WTC11 (cell line): ENCODE results near the gene WDR82. TPM values are rescaled to one million over a fixed set of nuclear protein-coding genes. Genes with fewer than 3 reads are reported as not detected.

ENCODE experiments used
- ATAC-seq: fragments of 200-7000 bp; cut with Tn5 transposase; 2 replicates; pipeline ENCODE4 v1.10.0; 2021; ENCODE audit warnings: mild to moderate bottlenecking, moderate library complexity
- CTCF ChIA-PET: fragments of 300-600 bp; sonication (Branson Sonifier 250); formaldehyde crosslinking; loops from one replicate; lab custom pipeline; 2021; ENCODE audit warnings: antibody characterized with exemption; lab: Charles Lee
- POLR2A ChIA-PET: fragments of 350-600 bp; sonication (Branson Sonifier 250); formaldehyde crosslinking; loops from one replicate; lab custom pipeline; 2021; ENCODE audit warnings: antibody characterized with exemption; lab: Charles Lee
- DNase-seq: peaks from one replicate; pipeline ENCODE4 v3.0.0; 2021; ENCODE audit warnings: low spot score
- H3K27ac Mint-ChIP-seq: 2 replicates; pipeline ENCODE4 v1.8.0; 2021; ENCODE audit warnings: mixed read lengths
- H3K27me3 Mint-ChIP-seq: 2 replicates; pipeline ENCODE4 v1.8.0; 2021; ENCODE audit warnings: low read depth, mild to moderate bottlenecking, moderate library complexity, mixed read lengths
- H3K36me3 Mint-ChIP-seq: 2 replicates; pipeline ENCODE4 v1.8.0; 2021; ENCODE audit warnings: mixed read lengths
- H3K4me1 Mint-ChIP-seq: 2 replicates; pipeline ENCODE4 v1.8.0; 2022; ENCODE audit warnings: mixed read lengths
- H3K4me3 Mint-ChIP-seq: 2 replicates; pipeline ENCODE4 v1.8.0; 2021; ENCODE audit warnings: mild to moderate bottlenecking, moderate library complexity, mixed read lengths
- H3K9me3 Mint-ChIP-seq: 2 replicates; pipeline ENCODE4 v1.8.0; 2021; ENCODE audit warnings: mixed read lengths
- CREB1 ChIP-seq: sonication (generic); formaldehyde crosslinking; IDR thresholded peaks from 2 replicates; pipeline ENCODE4 v1.8.0; 2023; ENCODE audit warnings: mild to moderate bottlenecking, missing genetic modification reagents
- NFATC4 ChIP-seq: fragments of 250-450 bp; sonication (Bioruptor Pico); IDR thresholded peaks from 2 replicates; pipeline ENCODE4 v1.9.0; 2021; ENCODE audit warnings: mild to moderate bottlenecking
- NR1H2 ChIP-seq: sonication (generic); formaldehyde crosslinking; IDR thresholded peaks from 2 replicates; pipeline ENCODE4 v1.9.0; 2021; ENCODE audit warnings: mild to moderate bottlenecking, moderate library complexity, missing genetic modification reagents
- OVOL2 ChIP-seq: fragments of 250-450 bp; sonication (Bioruptor Pico); IDR thresholded peaks from 2 replicates; pipeline ENCODE4 v1.9.0; 2021; ENCODE audit warnings: mild to moderate bottlenecking, borderline replicate concordance
- TCF7 ChIP-seq: sonication (generic); formaldehyde crosslinking; IDR thresholded peaks from 2 replicates; pipeline ENCODE4 v1.8.0; 2022; ENCODE audit warnings: mild to moderate bottlenecking, low read depth, missing genetic modification reagents, moderate library complexity
- TEAD4 ChIP-seq: sonication (generic); formaldehyde crosslinking; IDR thresholded peaks from 2 replicates; pipeline ENCODE4 v1.8.0; 2022; ENCODE audit warnings: mild to moderate bottlenecking, missing genetic modification reagents
- ZNF138 ChIP-seq: sonication (generic); formaldehyde crosslinking; conservative IDR thresholded peaks from 2 replicates; pipeline ENCODE4 v1.8.1; 2022; ENCODE audit warnings: mild to moderate bottlenecking, moderate library complexity, missing genetic modification reagents
- ZNF423 ChIP-seq: fragments of 250-450 bp; sonication (Bioruptor Pico); IDR thresholded peaks from 2 replicates; pipeline ENCODE4 v2.1.2; 2022; ENCODE audit warnings: mild to moderate bottlenecking, moderate library complexity
- total RNA-seq: library from RNA; stranded (reverse); gene quantifications from 3 replicates; pipeline ENCODE4 v1.2.3, GENCODE V29; 2021
- TF ChIP-seq, protein P1 (sequence below): fragments of 250-450 bp; sonication (Bioruptor Pico); IDR thresholded peaks from 2 replicates; pipeline ENCODE4 v1.9.0; 2021; ENCODE audit warnings: moderate library complexity, mild to moderate bottlenecking, inconsistent platforms, borderline replicate concordance
- TF ChIP-seq, protein P2 (sequence below): sonication (generic); formaldehyde crosslinking; IDR thresholded peaks from 2 replicates; pipeline ENCODE4 v1.8.1; 2023; ENCODE audit warnings: mild to moderate bottlenecking, missing genetic modification reagents
- TF ChIP-seq, protein P3 (sequence below): sonication (generic); formaldehyde crosslinking; IDR thresholded peaks from 2 replicates; pipeline ENCODE4 v1.8.1; 2022; ENCODE audit warnings: missing genetic modification reagents, borderline replicate concordance
- TF ChIP-seq, protein P4 (sequence below): fragments of 250-450 bp; sonication (Bioruptor Pico); IDR thresholded peaks from 2 replicates; pipeline ENCODE4 v1.9.0; 2021; ENCODE audit warnings: mild to moderate bottlenecking
- TF ChIP-seq, protein P5 (sequence below): sonication (generic); formaldehyde crosslinking; IDR thresholded peaks from 2 replicates; pipeline ENCODE4 v1.8.1; 2022; ENCODE audit warnings: low read depth, missing genetic modification reagents, borderline replicate concordance
- TF ChIP-seq, protein P6 (sequence below): fragments of 250-450 bp; sonication (Bioruptor Pico); IDR thresholded peaks from 2 replicates; pipeline ENCODE4 v1.9.0; 2021; ENCODE audit warnings: mild to moderate bottlenecking
- TF ChIP-seq, protein P7 (sequence below): sonication (generic); formaldehyde crosslinking; IDR thresholded peaks from 2 replicates; pipeline ENCODE4 v1.8.0; 2022; ENCODE audit warnings: missing genetic modification reagents

The WDR82 gene
- total RNA-seq, 1 experiment from 2014 or later = 69.7 TPM

DNA sequence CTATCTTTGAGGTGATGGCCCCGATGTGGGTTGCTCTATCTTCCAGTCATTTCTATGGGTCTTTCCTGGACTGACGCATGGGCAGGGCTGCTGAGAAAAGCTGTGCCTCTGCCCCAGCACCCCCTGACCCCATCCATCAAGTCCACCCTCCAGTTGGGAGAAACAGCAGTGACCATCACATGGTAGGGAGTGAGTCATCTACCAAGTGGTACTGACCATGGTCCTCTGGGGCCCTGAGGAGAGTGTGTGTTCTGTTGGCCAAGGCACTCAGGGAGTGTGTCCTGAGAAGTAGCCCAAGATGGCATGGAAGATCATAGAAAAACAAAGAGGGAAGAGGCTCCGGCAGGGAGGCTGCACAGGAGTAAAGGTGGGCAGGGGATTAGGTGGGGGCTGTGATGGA is 36.0 kb upstream of the WDR82 start (continued):
- TF ChIP-seq, protein P1, sequence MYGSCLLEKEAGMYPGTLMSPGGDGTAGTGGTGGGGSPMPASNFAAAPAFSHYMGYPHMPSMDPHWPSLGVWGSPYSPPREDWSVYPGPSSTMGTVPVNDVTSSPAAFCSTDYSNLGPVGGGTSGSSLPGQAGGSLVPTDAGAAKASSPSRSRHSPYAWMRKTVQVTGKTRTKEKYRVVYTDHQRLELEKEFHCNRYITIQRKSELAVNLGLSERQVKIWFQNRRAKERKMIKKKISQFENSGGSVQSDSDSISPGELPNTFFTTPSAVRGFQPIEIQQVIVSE (CRISPR knock-in tag) = no peak

DNA sequence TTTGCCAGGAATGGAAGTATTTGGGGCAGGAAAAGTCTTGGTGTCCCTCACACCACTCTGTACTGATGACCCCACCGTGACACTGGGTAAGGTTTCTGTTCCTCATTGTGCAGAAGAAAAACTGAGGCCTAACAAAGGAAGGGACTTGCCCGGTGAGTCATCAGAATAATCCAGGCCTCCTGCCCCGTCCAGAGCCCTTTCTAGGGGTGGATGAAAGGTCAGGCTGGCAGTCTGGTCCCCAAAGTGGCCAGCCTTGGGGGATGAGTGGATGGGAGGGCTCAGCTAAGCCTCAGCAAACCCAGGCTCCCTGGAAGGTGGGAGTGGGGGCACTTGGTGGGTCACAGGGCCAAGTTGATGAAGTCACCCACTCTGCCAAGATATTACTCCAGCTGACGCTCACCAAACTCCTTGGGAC is 35.3 kb upstream of the WDR82 start:
- no peak for DNase-seq
- H3K27me3 Mint-ChIP-seq = peaks cover 17% of the 10 kb centered on the region
- no peaks in the 10 kb centered on the region for H3K36me3 Mint-ChIP-seq
- TF ChIP-seq ZNF423 (CRISPR knock-in tag) = no peak
- TF ChIP-seq, protein P2, sequence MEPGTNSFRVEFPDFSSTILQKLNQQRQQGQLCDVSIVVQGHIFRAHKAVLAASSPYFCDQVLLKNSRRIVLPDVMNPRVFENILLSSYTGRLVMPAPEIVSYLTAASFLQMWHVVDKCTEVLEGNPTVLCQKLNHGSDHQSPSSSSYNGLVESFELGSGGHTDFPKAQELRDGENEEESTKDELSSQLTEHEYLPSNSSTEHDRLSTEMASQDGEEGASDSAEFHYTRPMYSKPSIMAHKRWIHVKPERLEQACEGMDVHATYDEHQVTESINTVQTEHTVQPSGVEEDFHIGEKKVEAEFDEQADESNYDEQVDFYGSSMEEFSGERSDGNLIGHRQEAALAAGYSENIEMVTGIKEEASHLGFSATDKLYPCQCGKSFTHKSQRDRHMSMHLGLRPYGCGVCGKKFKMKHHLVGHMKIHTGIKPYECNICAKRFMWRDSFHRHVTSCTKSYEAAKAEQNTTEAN (CRISPR knock-in tag) = no peak
- TF ChIP-seq, protein P3, sequence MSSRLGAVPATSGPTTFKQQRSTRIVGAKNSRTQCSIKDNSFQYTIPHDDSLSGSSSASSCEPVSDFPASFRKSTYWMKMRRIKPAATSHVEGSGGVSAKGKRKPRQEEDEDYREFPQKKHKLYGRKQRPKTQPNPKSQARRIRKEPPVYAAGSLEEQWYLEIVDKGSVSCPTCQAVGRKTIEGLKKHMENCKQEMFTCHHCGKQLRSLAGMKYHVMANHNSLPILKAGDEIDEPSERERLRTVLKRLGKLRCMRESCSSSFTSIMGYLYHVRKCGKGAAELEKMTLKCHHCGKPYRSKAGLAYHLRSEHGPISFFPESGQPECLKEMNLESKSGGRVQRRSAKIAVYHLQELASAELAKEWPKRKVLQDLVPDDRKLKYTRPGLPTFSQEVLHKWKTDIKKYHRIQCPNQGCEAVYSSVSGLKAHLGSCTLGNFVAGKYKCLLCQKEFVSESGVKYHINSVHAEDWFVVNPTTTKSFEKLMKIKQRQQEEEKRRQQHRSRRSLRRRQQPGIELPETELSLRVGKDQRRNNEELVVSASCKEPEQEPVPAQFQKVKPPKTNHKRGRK (CRISPR knock-in tag) = no peak
- TF ChIP-seq CREB1 = no peak
- TF ChIP-seq, protein P4, sequence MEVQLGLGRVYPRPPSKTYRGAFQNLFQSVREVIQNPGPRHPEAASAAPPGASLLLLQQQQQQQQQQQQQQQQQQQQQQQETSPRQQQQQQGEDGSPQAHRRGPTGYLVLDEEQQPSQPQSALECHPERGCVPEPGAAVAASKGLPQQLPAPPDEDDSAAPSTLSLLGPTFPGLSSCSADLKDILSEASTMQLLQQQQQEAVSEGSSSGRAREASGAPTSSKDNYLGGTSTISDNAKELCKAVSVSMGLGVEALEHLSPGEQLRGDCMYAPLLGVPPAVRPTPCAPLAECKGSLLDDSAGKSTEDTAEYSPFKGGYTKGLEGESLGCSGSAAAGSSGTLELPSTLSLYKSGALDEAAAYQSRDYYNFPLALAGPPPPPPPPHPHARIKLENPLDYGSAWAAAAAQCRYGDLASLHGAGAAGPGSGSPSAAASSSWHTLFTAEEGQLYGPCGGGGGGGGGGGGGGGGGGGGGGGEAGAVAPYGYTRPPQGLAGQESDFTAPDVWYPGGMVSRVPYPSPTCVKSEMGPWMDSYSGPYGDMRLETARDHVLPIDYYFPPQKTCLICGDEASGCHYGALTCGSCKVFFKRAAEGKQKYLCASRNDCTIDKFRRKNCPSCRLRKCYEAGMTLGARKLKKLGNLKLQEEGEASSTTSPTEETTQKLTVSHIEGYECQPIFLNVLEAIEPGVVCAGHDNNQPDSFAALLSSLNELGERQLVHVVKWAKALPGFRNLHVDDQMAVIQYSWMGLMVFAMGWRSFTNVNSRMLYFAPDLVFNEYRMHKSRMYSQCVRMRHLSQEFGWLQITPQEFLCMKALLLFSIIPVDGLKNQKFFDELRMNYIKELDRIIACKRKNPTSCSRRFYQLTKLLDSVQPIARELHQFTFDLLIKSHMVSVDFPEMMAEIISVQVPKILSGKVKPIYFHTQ = no peak
- no peak for TF ChIP-seq TCF7 (CRISPR knock-in tag)
- TF ChIP-seq NFATC4 (CRISPR knock-in tag) = no peak
- TF ChIP-seq, protein P5, sequence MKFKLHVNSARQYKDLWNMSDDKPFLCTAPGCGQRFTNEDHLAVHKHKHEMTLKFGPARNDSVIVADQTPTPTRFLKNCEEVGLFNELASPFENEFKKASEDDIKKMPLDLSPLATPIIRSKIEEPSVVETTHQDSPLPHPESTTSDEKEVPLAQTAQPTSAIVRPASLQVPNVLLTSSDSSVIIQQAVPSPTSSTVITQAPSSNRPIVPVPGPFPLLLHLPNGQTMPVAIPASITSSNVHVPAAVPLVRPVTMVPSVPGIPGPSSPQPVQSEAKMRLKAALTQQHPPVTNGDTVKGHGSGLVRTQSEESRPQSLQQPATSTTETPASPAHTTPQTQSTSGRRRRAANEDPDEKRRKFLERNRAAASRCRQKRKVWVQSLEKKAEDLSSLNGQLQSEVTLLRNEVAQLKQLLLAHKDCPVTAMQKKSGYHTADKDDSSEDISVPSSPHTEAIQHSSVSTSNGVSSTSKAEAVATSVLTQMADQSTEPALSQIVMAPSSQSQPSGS = no peak
- TF ChIP-seq, protein P6, sequence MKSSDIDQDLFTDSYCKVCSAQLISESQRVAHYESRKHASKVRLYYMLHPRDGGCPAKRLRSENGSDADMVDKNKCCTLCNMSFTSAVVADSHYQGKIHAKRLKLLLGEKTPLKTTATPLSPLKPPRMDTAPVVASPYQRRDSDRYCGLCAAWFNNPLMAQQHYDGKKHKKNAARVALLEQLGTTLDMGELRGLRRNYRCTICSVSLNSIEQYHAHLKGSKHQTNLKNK (CRISPR knock-in tag) = no peak
- TF ChIP-seq ZNF138 (CRISPR knock-in tag) = no peak
- TF ChIP-seq, protein P7, sequence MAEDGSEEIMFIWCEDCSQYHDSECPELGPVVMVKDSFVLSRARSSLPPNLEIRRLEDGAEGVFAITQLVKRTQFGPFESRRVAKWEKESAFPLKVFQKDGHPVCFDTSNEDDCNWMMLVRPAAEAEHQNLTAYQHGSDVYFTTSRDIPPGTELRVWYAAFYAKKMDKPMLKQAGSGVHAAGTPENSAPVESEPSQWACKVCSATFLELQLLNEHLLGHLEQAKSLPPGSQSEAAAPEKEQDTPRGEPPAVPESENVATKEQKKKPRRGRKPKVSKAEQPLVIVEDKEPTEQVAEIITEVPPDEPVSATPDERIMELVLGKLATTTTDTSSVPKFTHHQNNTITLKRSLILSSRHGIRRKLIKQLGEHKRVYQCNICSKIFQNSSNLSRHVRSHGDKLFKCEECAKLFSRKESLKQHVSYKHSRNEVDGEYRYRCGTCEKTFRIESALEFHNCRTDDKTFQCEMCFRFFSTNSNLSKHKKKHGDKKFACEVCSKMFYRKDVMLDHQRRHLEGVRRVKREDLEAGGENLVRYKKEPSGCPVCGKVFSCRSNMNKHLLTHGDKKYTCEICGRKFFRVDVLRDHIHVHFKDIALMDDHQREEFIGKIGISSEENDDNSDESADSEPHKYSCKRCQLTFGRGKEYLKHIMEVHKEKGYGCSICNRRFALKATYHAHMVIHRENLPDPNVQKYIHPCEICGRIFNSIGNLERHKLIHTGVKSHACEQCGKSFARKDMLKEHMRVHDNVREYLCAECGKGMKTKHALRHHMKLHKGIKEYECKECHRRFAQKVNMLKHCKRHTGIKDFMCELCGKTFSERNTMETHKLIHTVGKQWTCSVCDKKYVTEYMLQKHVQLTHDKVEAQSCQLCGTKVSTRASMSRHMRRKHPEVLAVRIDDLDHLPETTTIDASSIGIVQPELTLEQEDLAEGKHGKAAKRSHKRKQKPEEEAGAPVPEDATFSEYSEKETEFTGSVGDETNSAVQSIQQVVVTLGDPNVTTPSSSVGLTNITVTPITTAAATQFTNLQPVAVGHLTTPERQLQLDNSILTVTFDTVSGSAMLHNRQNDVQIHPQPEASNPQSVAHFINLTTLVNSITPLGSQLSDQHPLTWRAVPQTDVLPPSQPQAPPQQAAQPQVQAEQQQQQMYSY (CRISPR knock-in tag) = no peak
- TF ChIP-seq OVOL2 (CRISPR knock-in tag) = no peak
- TF ChIP-seq NR1H2 (CRISPR knock-in tag) = no peak
- no peak for TF ChIP-seq TEAD4 (CRISPR knock-in tag)
- ChIA-PET CTCF (no interaction called here), POLR2A (interaction anchor here (0.6 kb wide), 1 partner anchor 78 kb away, joined by 7 read pairs; no protein-coding TSS in a partner anchor)
- ATAC-seq = no peak
- H3K9me3 Mint-ChIP-seq = no peaks in the 10 kb centered on the region
- H3K27ac Mint-ChIP-seq = no peak overlapping the region
- no peak overlapping the region for H3K4me3 Mint-ChIP-seq
- peaks cover 6% of the 10 kb centered on the region; the same call in 1 of the 2 replicates for H3K4me1 Mint-ChIP-seq
